ENCODE results near the gene ST7. TPM values are rescaled to one million over a fixed set of nuclear protein-coding genes. Genes with fewer than 3 reads are reported as not detected.

Gene ST7
- total and polyA plus RNA-seq, 7 donors, result 6.0 to 12.5 (median 7.3) TPM

GRCh38 chr7:117225536-117225935, 272.2 kb downstream of the ST7 start:
- no peak overlapping the region for H3K27ac ChIP-seq
- H3K36me3 ChIP-seq (ENCODE audit: insufficient read depth in 1 of 2, low read depth in 1 of 2), result peaks cover 0 to 44% of the 10 kb centered on the region in 2 donors
- no peaks in the 10 kb centered on the region for H3K9me3 ChIP-seq
- no peak for TF ChIP-seq CTCF (IDR thresholded peaks at IDR 0.05)
- ATAC-seq (no peak), DNase-seq (no peak)
- no peaks in the 10 kb centered on the region for H3K27me3 ChIP-seq (ENCODE audit: insufficient read depth in 3 of 3, low read length in 2 of 3)
- no peaks in the 10 kb centered on the region for H3K4me1 ChIP-seq
- WGBS, 3 donors, result 94 to 97% (median 94%) methylated on average over 6 of the region's 6 CpGs
- intact Hi-C loops (cut with DNase I), result no loop called here
- H3K4me3 ChIP-seq, result no peak overlapping the region

- no peaks in the 10 kb centered on the region for H3K9me3 ChIP-seq
- no peaks in the 10 kb centered on the region for H3K27me3 ChIP-seq (ENCODE audit: insufficient read depth in 3 of 3, low read length in 2 of 3)
- H3K4me1 ChIP-seq, result no peaks in the 10 kb centered on the region
- peaks cover 0 to 33% of the 10 kb centered on the region in 2 donors for H3K36me3 ChIP-seq (ENCODE audit: insufficient read depth in 1 of 2, low read depth in 1 of 2)
- 79 to 94% (median 80%) methylated on average over 4 of the region's 4 CpGs for WGBS, 3 donors
- no peak overlapping the region for H3K27ac ChIP-seq
- no peak overlapping the region for H3K4me3 ChIP-seq
- TF ChIP-seq CTCF (IDR thresholded peaks at IDR 0.05), result no peak
- ATAC-seq (no peak), DNase-seq (no peak)
- intact Hi-C loops (cut with DNase I), result no loop called here
Measured at GRCh38 chr7:117227091-117227490, 273.8 kb downstream of the ST7 start.

GRCh38 chr7:117229350-117229749, 276.0 kb downstream of the ST7 start:
- Histone ChIP-seq H3K27me3 (ENCODE audit: insufficient read depth in 3 of 3, low read length in 2 of 3) (no peaks in the 10 kb centered on the region), H3K36me3 (ENCODE audit: insufficient read depth in 1 of 2, low read depth in 1 of 2) (peaks cover 0 to 15% of the 10 kb centered on the region in 2 donors), H3K9me3 (no peaks in the 10 kb centered on the region), H3K4me3 (no peak overlapping the region), H3K4me1 (no peaks in the 10 kb centered on the region), H3K27ac (no peak overlapping the region)
- intact Hi-C loops (cut with DNase I), result no loop called here
- ATAC-seq (peak in 1 of 4 donors; percentile 31), DNase-seq (no peak)
- 52 to 71% (median 69%) methylated on average over 3 of the region's 3 CpGs for WGBS, 3 donors
- no peak for TF ChIP-seq CTCF (IDR thresholded peaks at IDR 0.05)

GRCh38 chr7:117230276-117231046, 277.2 kb downstream of the ST7 start:
- H3K36me3 ChIP-seq (ENCODE audit: insufficient read depth in 1 of 2, low read depth in 1 of 2), result peaks cover 0 to 15% of the 10 kb centered on the region in 2 donors
- H3K4me3 ChIP-seq, result no peak overlapping the region
- H3K27ac ChIP-seq, result no peak overlapping the region
- ATAC-seq (no peak), DNase-seq (no peak)
- no peaks in the 10 kb centered on the region for H3K4me1 ChIP-seq
- no peaks in the 10 kb centered on the region for H3K27me3 ChIP-seq (ENCODE audit: insufficient read depth in 3 of 3, low read length in 2 of 3)
- intact Hi-C loops (cut with DNase I), result no loop called here
- 92 to 95% (median 95%) methylated on average over 4 of the region's 4 CpGs for WGBS, 3 donors
- TF ChIP-seq CTCF (IDR thresholded peaks at IDR 0.05), result no peak
- H3K9me3 ChIP-seq, result no peaks in the 10 kb centered on the region

GRCh38 chr7:117231047-117231359, 277.7 kb downstream of the ST7 start:
- H3K4me3 ChIP-seq, result no peak overlapping the region
- no peak overlapping the region for H3K27ac ChIP-seq
- H3K36me3 ChIP-seq (ENCODE audit: insufficient read depth in 1 of 2, low read depth in 1 of 2), result peaks cover 0 to 15% of the 10 kb centered on the region in 2 donors
- no peaks in the 10 kb centered on the region for H3K4me1 ChIP-seq
- 91 to 95% (median 93%) methylated on average over 3 of the region's 3 CpGs for WGBS, 3 donors
- no peak for TF ChIP-seq CTCF (IDR thresholded peaks at IDR 0.05)
- no peak for DNase-seq
- intact Hi-C loops (cut with DNase I), result no loop called here
- no peaks in the 10 kb centered on the region for H3K27me3 ChIP-seq (ENCODE audit: insufficient read depth in 3 of 3, low read length in 2 of 3)
- no peak for ATAC-seq
- H3K9me3 ChIP-seq, result peaks cover 5% of the 10 kb centered on the region
